ENCODE results near the gene PTPN5. TPM values are rescaled to one million over a fixed set of nuclear protein-coding genes. Genes with fewer than 3 reads are reported as not detected.

Gene PTPN5
- total RNA-seq, 1 experiment from 2014 or later, result not detected

- intact Hi-C loops (cut with micrococcal nuclease; ENCODE audit: unreplicated experiment), result no loop called here
- POLR2A ChIA-PET, result no interaction called here
- H3K36me3 ChIP-seq (ENCODE audit: control insufficient read depth, insufficient read depth, low read length), result no peaks in the 10 kb centered on the region
- Mint-ChIP-seq H3K36me3 (ENCODE audit: insufficient read depth, unreplicated experiment) (no peaks in the 10 kb centered on the region), H3K27ac (ENCODE audit: unreplicated experiment) (no peak overlapping the region), H3K4me3 (ENCODE audit: unreplicated experiment) (no peak overlapping the region), H3K9me3 (ENCODE audit: unreplicated experiment) (no peaks in the 10 kb centered on the region), H3K4me1 (ENCODE audit: low read depth, unreplicated experiment) (no peaks in the 10 kb centered on the region), H3K27me3 (ENCODE audit: insufficient read depth, unreplicated experiment) (peaks cover 10% of the 10 kb centered on the region)
- CTCF ChIA-PET, result interaction anchor here (0.8 kb wide), 1 partner anchor 369 kb away, joined by 3 read pairs; no protein-coding TSS in a partner anchor
- no peaks in the 10 kb centered on the region for H3K9me3 ChIP-seq
- H3K4me3 ChIP-seq (ENCODE audit: low read depth, low read length), result no peak overlapping the region
- H3K4me1 ChIP-seq, result no peaks in the 10 kb centered on the region; the same call in 1 of the 2 replicates
- TF ChIP-seq, protein P1, sequence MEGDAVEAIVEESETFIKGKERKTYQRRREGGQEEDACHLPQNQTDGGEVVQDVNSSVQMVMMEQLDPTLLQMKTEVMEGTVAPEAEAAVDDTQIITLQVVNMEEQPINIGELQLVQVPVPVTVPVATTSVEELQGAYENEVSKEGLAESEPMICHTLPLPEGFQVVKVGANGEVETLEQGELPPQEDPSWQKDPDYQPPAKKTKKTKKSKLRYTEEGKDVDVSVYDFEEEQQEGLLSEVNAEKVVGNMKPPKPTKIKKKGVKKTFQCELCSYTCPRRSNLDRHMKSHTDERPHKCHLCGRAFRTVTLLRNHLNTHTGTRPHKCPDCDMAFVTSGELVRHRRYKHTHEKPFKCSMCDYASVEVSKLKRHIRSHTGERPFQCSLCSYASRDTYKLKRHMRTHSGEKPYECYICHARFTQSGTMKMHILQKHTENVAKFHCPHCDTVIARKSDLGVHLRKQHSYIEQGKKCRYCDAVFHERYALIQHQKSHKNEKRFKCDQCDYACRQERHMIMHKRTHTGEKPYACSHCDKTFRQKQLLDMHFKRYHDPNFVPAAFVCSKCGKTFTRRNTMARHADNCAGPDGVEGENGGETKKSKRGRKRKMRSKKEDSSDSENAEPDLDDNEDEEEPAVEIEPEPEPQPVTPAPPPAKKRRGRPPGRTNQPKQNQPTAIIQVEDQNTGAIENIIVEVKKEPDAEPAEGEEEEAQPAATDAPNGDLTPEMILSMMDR (IDR thresholded peaks at IDR 0.05; ENCODE audit: insufficient read depth in 1 of 2, low read depth in 1 of 2, low read length in 1 of 2, severe bottlenecking in 1 of 2, unreplicated experiment in 1 of 2), result no peak
- H3K27me3 ChIP-seq (replicated peaks; ENCODE audit: control insufficient read depth, insufficient read depth, low read length), result no peaks in the 10 kb centered on the region
- peak in 1 of 2 experiments; percentile 5 for DNase-seq
- BruUV-seq (replicated peaks), result no TSS peak
These were observed 12.8 kb upstream of the PTPN5 start for GRCh38 chr11:18804199-18804999.

GRCh38 chr11:18802381-18803257, 11.0 kb upstream of the PTPN5 start:
- Histone ChIP-seq H3K27me3 (replicated peaks; ENCODE audit: control insufficient read depth, insufficient read depth, low read length) (no peaks in the 10 kb centered on the region), H3K9me3 (no peaks in the 10 kb centered on the region), H3K4me3 (ENCODE audit: low read depth, low read length) (no peak overlapping the region), H3K4me1 (no peaks in the 10 kb centered on the region; the same call in 1 of the 2 replicates), H3K36me3 (ENCODE audit: control insufficient read depth, insufficient read depth, low read length) (no peaks in the 10 kb centered on the region)
- no peaks in the 10 kb centered on the region for H3K9me3 Mint-ChIP-seq (ENCODE audit: unreplicated experiment)
- no peak overlapping the region for H3K4me3 Mint-ChIP-seq (ENCODE audit: unreplicated experiment)
- intact Hi-C loops (cut with micrococcal nuclease; ENCODE audit: unreplicated experiment), result loop anchor here (1.0 kb wide), 2 partner anchors 27 to 51 kb away; no protein-coding TSS in a partner anchor
- BruUV-seq (replicated peaks), result no TSS peak
- ChIA-PET POLR2A (no interaction called here), CTCF (interaction anchor here (0.6 to 1.0 kb wide), 2 partner anchors 25 to 42 kb away, joined by 3 read pairs; no protein-coding TSS in a partner anchor)
- no peaks in the 10 kb centered on the region for H3K36me3 Mint-ChIP-seq (ENCODE audit: insufficient read depth, unreplicated experiment)
- no peaks in the 10 kb centered on the region for H3K4me1 Mint-ChIP-seq (ENCODE audit: low read depth, unreplicated experiment)
- peak; percentile 71 to 73 for DNase-seq
- peaks cover 10% of the 10 kb centered on the region for H3K27me3 Mint-ChIP-seq (ENCODE audit: insufficient read depth, unreplicated experiment)
- H3K27ac Mint-ChIP-seq (ENCODE audit: unreplicated experiment), result no peak overlapping the region
- TF ChIP-seq, protein P1 (IDR thresholded peaks at IDR 0.05; ENCODE audit: insufficient read depth in 1 of 2, low read depth in 1 of 2, low read length in 1 of 2, severe bottlenecking in 1 of 2, unreplicated experiment in 1 of 2), result peak; percentile 61 to 75

DNA sequence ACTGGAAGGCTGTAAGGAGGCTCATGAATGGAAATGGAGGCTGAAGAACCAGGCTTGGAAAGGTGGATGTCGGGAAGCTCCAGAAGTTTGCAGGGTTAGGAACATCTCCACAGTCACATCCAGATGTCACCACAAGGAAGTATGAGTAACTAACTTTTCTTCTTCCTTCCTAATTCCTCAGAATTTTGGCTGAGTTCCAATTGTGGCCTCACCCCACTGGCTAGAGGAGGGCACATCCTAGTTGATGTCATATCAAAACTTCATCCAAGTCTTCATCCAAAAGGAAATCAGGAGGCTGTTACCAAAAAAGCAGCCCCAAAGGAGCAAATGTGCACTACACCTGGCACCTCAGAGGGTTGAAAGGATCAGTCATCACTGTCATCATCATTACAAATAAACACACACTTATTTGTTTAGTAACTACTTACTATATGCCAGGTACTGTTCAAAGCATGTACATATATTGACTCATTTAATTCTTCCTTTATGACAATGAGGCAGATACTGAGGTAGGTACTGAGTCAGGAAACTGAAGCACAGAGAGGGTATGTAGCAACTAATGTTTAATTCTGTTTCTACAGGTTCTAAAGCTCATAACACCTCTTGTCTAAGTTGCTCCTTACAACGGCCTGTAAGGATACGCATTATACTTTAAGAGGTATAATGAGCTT, 7.3 kb upstream of the PTPN5 start:
- H3K4me1 Mint-ChIP-seq (ENCODE audit: low read depth, unreplicated experiment), result no peaks in the 10 kb centered on the region
- no TSS peak for BruUV-seq (replicated peaks)
- intact Hi-C loops (cut with micrococcal nuclease; ENCODE audit: unreplicated experiment), result no loop called here
- H3K36me3 Mint-ChIP-seq (ENCODE audit: insufficient read depth, unreplicated experiment), result no peaks in the 10 kb centered on the region
- no peaks in the 10 kb centered on the region for H3K36me3 ChIP-seq (ENCODE audit: control insufficient read depth, insufficient read depth, low read length)
- DNase-seq, result no peak
- ChIA-PET POLR2A (no interaction called here), CTCF (no interaction called here)
- H3K9me3 Mint-ChIP-seq (ENCODE audit: unreplicated experiment), result no peaks in the 10 kb centered on the region
- no peak overlapping the region for H3K4me3 Mint-ChIP-seq (ENCODE audit: unreplicated experiment)
- H3K9me3 ChIP-seq, result no peaks in the 10 kb centered on the region
- H3K27me3 ChIP-seq (replicated peaks; ENCODE audit: control insufficient read depth, insufficient read depth, low read length), result no peaks in the 10 kb centered on the region
- TF ChIP-seq, protein P1 (IDR thresholded peaks at IDR 0.05; ENCODE audit: insufficient read depth in 1 of 2, low read depth in 1 of 2, low read length in 1 of 2, severe bottlenecking in 1 of 2, unreplicated experiment in 1 of 2), result no peak
- no peaks in the 10 kb centered on the region for H3K4me1 ChIP-seq
- no peak overlapping the region for H3K27ac Mint-ChIP-seq (ENCODE audit: unreplicated experiment)
- H3K27me3 Mint-ChIP-seq (ENCODE audit: insufficient read depth, unreplicated experiment), result peaks cover 11% of the 10 kb centered on the region
- H3K4me3 ChIP-seq (ENCODE audit: low read depth, low read length), result no peak overlapping the region
